ENCODE results near the gene FGD4.
"Not testable (repeated sequence)": the region's sequence is repeated elsewhere in the genome, so short reads cannot be mapped to it uniquely, and the experiment has no call there.

The FGD4 gene

GRCh38 chr12:32499048-32499447, 99.7 kb downstream of the FGD4 start:
- no peak for DNase-seq

DNA sequence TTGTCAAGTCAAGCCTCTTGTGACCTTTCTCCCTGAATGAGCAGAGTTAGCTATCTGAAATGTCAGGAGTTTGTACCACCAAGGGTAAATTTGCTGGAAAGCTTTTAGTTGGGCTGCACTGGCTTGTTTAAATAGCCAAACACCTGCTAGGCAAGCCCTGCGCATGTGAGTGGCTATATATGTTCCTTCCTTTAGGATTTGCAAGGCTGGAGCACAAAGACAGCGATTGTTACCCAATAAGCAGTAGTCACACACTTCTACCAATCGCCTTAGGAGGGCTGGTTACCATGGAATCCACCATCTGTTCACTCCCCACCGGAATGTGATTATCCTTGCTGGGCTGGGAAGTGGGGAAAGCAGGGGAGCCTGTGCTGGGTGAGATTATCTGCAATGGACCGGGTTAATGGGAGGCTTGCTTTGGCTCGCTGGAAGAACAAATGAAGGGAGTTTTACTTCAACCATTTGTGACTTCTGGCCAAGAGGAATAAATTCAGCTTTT, 102.5 kb downstream of the FGD4 start:
- DNase-seq: no peak

GRCh38 chr12:32502693-32503502, 103.5 kb downstream of the FGD4 start:
- no peak for DNase-seq

GRCh38 chr12:32503730-32504129, 104.4 kb downstream of the FGD4 start:
- DNase-seq: no peak

GRCh38 chr12:32504591-32504990, 105.2 kb downstream of the FGD4 start:
- no peak for DNase-seq

DNA sequence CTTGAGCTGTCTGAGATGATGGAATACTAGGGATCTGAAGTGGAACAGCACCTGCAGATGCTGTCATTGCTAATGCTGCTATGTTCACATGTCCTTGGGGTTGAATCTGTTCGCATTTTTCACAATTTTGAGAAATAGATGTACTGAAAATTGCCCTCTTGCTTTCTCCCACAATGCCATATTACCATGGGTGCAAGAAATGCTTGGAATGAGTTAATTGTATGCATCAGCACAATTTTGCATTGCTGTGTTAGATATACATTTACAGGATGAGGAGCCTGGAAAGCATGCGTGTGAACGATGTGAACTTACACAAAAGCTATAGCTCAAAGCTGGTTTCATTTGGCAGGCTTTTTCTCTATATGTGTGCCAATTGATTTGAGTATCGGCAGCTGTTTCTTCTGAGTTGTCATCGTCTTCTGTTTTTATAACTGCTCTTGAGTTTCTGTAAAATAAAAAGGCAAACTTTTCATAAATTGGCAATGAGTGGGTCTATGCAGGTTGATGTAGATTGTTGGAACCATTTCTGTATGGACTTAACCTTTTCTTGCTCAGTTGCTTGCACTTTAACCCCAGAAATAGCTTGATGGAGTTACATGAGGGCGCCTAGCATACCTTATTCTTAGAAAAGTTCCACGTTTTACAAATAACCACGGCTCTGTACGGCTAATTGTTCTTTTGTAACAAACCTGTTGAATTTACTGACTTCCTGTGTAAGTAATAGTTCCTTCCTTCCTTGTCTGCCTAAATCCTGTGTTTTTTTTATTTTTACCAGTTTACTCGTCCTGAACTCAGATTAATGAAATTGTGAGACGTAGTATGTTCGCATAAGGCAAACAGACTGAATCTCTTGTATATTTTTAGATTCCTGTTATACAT, 105.9 kb downstream of the FGD4 start:
- DNase-seq: no peak

GRCh38 chr12:32507096-32507941, 108.0 kb downstream of the FGD4 start:
- DNase-seq: not testable (repeated sequence)

DNA sequence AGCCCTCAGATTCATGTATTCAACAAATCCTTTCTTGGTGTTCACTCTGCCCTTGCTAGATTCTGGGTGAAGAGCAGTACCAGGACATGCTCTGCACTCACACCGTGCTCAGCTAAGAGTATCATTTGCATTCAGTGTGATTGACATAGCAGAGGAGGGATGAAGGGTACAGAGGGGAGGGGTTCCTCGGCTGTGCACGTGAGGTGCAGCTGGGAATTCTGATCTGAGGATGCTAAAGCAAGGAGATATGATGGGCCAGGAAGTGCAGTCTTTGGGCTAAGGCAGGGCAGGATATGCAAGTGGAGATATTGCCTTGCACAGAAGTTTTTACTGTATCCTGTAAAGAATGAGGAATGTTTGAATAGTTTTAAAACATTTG, 108.6 kb downstream of the FGD4 start:
- DNase-seq: no peak

GRCh38 chr12:32508626-32509025, 109.3 kb downstream of the FGD4 start:
- DNase-seq: no peak

DNA sequence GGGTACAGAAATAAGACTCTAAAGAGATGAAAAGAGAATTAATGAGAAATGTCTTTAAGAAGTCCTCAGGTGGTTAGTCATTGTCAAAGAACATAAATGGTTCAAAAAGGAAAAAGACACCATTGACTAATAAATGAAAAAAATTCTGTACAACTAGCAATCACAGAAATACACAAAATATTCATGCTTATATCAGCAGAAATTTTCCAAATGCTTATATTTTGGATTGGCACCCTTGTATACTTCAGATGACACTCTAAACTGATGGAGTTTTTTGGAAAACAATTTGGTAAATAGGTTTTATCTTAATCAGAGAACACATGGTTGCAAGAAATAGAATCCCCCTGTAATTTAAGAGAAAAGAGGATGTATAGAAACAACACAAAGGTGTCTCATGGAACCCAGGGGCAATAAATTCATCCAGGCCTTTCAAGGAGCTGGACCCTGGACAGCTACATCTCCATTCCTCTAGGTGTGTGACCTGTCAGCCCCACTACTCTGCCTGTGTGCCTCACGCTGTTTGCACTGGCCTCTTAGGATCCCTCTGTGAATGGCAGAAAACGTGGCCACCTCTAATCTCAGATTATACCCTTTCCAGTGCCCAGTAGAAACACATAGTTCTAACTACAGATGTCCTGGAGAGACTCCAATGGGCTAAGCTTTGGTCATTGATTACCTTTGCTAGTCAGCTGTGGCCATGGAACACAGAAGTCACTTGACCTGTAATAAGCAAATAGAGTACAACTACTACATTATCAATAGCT, 110.2 kb downstream of the FGD4 start:
- no peak for DNase-seq

DNA sequence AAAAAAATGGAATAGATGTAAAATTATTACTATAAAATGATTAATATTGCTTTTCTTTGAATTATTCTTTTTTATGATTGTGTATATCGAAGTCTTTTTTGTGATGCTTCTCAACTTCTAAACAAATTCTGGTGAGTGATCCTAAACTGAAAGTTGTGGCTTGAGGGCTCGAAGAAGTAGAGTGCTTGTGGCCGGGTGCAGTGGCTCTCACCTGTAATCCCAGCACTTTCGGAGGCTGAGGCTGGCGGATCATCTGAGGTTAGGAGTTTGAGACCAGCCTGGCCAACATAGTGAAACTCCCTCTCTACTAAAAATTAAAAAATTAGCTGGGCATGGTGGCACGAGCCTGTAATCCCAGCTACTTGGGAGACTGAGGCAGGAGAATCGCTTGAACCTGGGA, 112.6 kb downstream of the FGD4 start:
- DNase-seq: not testable (repeated sequence)

- DNase-seq: no peak
These were observed 113.0 kb downstream of the FGD4 start for GRCh38 chr12:32512379-32512778.

DNA sequence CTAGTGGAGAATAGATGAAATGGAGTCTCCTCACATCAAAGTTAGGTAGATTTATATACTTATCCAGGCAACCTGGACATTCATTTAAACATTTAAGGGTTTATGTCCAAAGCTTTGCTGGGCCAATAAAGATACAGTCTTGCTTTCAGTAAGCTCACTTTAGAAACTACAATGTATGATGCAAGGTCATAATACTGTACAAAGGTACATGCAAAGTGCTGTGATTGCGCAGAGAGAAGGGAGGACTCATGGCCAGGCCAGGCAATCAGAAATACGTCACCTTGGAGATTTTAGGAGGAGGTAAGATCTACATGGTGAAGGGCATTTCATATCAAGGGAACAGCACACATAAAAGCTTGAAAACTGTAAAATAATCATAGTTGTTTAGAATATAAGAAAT, 113.6 kb downstream of the FGD4 start:
- no peak for DNase-seq

- DNase-seq: no peak
These were observed 115.9 kb downstream of the FGD4 start for GRCh38 chr12:32515137-32515873.

DNA sequence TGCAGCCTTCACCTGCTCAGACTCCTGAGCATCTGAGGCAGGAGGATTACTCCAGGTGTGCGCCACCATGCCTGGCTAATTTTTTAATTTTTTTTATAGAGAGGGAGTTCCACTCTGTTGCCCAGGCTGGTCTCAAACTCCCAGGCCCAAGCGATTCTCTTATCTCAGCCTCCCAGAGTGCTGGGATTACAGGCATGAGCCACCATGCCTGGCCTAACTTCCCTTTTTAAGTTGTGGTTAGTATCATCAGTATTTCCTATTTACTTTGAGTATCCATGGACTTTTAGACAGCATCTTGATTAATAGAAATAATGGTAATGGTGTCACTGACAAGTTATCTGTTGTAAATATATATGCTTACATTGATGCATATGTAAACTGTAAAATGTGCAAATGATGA, 116.9 kb downstream of the FGD4 start:
- no peak for DNase-seq

- DNase-seq: no peak
These were observed 118.6 kb downstream of the FGD4 start for GRCh38 chr12:32517966-32518365.

GRCh38 chr12:32519047-32519446, 119.7 kb downstream of the FGD4 start:
- no peak for DNase-seq

DNA sequence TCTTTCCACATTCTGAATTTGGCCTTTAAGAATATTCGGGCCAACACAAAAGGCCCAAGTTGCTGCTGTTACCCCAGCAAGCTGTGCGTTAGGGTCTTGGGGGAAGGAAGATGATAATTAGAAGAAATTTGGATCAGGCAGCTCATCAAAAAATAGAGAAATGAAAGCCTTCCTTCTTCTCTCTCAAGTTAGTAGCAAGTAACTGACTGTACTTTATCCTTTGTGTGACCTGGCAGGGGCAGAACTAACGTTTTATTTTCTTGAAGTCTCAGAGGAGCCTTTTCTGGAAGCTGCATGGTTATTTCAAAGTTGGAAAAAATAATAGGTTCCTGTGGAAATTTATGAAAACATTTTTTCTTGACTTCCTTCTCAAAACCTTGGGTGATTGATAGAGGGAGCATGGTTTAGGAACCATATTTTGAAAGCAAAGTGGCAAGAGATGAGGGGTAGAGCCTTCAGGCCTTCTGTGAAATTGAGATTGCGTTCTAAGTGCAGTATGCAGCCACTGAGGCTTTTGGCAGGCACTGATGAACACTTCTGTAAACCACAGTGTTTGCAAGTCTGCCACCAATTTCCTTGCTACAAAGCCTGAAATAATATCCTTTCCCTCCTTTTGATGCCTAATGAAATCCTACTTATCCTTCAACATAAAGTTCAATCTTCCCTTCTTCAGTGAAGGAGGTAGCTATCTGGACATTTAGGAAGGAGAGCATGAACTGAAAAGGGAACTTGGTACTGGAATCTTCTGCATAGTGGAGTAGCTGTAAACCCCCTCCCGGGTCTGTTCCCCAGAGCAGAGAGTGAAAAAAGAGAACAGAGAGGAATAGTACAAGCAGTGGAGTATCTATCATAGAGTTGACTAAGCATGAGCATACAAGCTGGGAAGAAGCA, 123.2 kb downstream of the FGD4 start:
- no peak for DNase-seq

DNA sequence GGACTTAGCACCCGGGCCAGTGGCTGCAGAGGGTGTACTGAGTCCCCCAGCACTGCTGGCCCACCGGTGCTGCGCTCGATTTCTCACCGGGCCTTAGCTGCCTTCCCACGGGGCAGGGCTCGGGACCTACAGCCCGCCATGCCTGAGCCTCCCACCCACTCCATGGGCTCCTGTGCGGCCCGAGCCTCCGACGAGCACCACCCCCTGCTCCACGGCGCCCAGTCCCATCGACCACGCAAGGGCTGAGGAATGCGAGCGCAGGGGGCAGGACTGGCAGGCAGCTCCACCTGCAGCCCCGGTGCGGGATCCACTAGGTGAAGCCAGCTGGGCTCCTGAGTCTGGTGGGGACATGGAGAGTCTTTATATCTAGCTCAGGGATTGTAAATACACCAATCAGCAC, 126.4 kb downstream of the FGD4 start:
- not testable (repeated sequence) for DNase-seq

DNA sequence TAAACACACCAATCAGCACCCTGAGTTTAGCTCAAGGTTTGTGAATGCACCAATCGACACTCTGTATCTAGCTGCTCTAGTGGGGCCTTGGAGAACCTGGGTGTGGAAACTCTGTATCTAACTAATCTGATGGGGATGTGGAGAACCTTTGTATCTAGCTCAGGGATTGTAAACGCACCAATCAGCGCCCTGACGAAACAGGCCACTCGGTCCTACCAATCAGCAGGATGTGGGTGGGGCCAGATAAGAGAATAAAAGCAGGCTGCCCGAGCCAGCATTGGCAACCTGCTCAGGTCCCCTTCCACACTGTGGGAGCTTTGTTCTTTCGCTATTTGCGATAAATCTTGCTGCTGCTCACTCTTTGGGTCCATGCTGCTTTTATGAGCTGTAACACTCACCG, 127.0 kb downstream of the FGD4 start:
- not testable (repeated sequence) for DNase-seq
